B cell (primary cell): ENCODE measurements around the gene BCOR.

ENCODE experiments used
- EZH2 ChIP-seq: IDR thresholded peaks from 2 replicates; pipeline ENCODE4 v1.6.1; 2012; ENCODE audit warnings: borderline replicate concordance, low read depth, mild to moderate bottlenecking, moderate library complexity, low read length; ENCODE audit not compliant: insufficient read depth, poor library complexity, severe bottlenecking
- TF ChIP-seq, protein P1 (sequence below): fragments of 200-600 bp; IDR thresholded peaks from one replicate; pipeline ENCODE4 v1.8.0; 2022; ENCODE audit warnings: antibody characterized with exemption, mild to moderate bottlenecking

GRCh38 chrX:40055495-40055894, 42.3 kb downstream of the BCOR start:
- TF ChIP-seq, protein P1, sequence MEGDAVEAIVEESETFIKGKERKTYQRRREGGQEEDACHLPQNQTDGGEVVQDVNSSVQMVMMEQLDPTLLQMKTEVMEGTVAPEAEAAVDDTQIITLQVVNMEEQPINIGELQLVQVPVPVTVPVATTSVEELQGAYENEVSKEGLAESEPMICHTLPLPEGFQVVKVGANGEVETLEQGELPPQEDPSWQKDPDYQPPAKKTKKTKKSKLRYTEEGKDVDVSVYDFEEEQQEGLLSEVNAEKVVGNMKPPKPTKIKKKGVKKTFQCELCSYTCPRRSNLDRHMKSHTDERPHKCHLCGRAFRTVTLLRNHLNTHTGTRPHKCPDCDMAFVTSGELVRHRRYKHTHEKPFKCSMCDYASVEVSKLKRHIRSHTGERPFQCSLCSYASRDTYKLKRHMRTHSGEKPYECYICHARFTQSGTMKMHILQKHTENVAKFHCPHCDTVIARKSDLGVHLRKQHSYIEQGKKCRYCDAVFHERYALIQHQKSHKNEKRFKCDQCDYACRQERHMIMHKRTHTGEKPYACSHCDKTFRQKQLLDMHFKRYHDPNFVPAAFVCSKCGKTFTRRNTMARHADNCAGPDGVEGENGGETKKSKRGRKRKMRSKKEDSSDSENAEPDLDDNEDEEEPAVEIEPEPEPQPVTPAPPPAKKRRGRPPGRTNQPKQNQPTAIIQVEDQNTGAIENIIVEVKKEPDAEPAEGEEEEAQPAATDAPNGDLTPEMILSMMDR = no peak
- no peak for TF ChIP-seq EZH2
